ENCODE results near the gene SORCS2.

The SORCS2 gene

DNA sequence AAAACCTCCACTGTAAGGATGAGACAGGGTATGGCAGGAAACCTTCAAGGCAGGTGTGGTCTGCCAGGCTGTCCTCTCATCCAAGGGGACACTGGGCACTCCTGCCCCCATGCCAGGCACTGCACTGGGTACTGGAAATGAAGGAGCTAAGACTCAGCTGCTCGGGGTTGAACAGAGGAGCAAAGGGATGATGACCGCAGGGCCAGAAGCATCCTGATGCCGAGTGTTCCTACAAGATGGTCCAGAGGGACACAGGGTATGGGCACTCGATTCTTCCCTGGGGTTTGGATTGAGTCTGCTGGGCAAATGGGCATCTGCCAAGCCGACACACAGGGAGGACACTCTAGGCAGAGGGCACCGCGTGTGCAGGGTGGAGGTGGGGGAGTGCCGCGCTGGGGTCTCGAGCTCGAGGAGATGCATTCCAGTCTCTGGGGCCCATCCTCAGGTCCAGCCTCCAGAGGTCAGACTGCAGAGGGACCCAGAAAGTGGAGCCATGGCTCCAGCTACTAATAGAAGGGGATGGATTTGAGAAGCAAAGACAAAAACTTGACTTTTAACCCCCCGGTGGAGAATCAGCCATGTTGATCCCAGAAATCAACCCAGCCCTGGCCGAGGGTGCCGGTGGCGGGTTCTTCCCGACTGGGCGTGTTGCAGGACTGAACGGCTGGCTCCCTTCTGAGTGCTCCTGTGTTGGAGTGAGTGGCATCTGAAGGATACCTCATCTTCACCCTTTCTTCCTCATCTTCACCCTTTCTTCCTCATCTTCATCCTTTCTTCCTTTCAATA, 500.3 kb downstream of the SORCS2 start:
- DNase-seq (ENCODE audit: low read depth) = no peak

- DNase-seq (ENCODE audit: low read depth) = no peak
Measured at GRCh38 chr4:7693237-7693608, 500.9 kb downstream of the SORCS2 start.

- DNase-seq (ENCODE audit: low read depth) = no peak
Measured at GRCh38 chr4:7693711-7694110, 501.4 kb downstream of the SORCS2 start.

DNA sequence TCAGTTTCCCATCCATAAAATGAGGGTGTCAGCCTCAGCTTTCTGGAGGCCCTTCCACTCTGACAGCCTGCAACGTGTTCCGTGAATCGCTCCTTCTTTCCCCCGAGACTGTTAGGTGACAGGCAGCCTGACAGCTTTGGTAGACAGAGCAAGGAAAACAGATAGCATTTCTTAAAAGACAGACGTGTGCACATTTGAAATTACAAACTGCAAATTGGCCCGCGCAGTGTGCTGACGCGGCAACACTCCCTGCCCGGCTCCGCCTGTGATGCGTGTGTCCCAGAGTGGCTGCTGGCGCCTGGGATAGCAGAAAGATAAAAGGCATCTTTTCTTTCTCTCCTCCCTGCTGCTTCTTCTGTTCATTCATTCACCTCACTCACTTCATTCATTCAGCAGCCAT, 502.0 kb downstream of the SORCS2 start:
- no peak for DNase-seq (ENCODE audit: low read depth)

- DNase-seq (ENCODE audit: low read depth) = no peak
Measured at GRCh38 chr4:7697343-7697742, 505.0 kb downstream of the SORCS2 start.

DNA sequence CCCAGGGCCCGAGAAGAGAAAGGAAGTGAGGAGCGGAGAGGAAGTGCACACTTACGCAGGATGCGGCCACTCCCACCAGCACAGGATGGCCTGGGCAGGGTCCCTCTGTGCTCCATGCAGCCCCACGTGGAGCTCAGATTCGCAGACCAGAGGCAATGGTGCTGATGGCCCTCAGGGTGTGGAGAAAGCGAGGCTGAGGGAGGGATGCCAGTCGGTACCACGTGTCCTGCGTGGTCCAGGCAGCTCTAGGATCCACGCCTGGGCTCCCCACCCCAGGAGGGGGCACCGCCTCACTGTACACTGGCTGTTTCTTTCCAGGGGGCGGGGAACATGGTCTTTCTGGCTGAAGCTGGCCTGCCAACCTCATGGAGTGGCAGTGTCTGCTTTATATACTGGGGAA, 505.5 kb downstream of the SORCS2 start:
- DNase-seq (ENCODE audit: low read depth) = no peak

DNA sequence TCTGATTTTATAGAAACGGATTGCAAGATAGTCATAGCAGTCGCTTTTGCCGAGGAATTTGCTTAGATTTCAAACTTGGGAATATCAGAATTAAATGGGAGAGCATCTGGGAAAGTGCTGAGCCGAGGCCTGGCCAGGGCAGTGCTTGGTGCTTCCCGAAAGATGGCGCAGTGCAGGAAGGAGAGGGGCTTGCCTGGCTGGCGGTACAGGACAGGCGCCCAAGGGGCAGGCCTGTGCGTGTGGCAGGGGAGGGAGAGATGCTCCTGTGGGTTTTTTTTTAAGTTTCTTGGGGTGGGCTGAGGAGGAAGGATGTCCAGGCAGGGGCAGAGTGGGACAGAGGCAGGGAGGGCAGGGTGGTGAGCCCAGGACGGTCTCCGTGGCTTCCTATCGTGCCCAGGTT, 506.2 kb downstream of the SORCS2 start:
- DNase-seq (ENCODE audit: low read depth) = no peak

- DNase-seq (ENCODE audit: low read depth) = no peak
Measured at GRCh38 chr4:7699031-7699430, 506.7 kb downstream of the SORCS2 start.

GRCh38 chr4:7699825-7700224, 507.5 kb downstream of the SORCS2 start:
- DNase-seq (ENCODE audit: low read depth) = no peak

GRCh38 chr4:7700665-7701064, 508.3 kb downstream of the SORCS2 start:
- DNase-seq (ENCODE audit: low read depth) = no peak

DNA sequence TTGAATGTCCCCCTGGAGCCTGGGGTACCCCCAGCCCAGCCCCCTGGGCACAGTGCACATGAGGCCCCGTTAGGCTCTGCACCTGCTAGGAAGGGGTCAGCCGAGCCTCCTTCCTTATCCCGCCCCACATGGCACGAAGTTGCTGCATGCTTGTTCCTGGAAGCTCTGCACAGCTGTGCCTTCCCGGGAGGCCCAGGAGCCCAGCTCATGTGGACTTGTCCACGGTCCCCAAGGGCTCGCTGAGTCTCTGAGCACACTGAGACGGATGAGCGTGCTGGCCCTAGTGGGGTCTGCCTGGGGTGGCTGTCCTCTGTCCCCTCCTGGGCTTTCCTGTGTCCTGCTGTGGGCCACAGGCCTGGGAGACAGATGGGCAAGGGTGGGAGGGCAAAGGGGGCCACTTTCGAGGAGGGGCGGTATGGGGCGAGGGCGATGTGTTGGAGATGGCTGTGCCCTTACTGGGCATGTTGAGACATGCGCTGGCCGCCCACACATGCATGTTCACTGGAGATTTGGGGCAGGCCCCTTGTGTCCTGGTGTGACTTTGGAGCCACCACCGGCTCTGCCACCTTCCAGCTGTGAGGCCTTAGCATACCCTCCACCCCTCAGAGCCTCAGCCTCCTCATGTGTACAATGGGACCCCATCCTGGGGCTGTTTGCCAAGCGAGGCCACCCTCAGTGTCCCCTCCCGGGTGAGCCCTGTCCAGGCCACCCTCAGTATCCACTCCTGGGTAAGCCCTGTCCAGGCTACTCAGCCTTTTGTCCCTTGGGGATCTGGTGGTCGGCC, 509.7 kb downstream of the SORCS2 start:
- DNase-seq (ENCODE audit: low read depth) = no peak

GRCh38 chr4:7703688-7704087, 511.4 kb downstream of the SORCS2 start:
- DNase-seq (ENCODE audit: low read depth) = no peak

DNA sequence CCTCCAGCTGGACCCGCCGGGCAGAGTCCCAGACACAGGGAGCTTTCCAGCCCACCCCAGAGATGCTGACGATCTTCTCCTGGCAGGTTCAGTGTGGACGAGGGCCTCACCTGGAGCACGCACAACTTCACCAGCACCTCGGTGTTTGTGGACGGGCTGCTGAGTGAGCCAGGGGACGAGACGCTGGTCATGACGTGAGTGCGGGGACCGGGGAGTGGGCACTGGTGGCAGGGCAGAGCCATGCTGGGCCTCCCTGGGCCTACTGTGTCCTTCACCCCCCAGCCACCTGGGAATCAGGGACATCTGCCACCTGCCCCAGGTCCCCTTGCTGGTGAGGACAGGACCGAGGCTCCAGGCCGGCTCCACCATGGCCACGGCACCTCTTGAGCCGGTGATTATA, 511.8 kb downstream of the SORCS2 start:
- DNase-seq (ENCODE audit: low read depth) = no peak

DNA sequence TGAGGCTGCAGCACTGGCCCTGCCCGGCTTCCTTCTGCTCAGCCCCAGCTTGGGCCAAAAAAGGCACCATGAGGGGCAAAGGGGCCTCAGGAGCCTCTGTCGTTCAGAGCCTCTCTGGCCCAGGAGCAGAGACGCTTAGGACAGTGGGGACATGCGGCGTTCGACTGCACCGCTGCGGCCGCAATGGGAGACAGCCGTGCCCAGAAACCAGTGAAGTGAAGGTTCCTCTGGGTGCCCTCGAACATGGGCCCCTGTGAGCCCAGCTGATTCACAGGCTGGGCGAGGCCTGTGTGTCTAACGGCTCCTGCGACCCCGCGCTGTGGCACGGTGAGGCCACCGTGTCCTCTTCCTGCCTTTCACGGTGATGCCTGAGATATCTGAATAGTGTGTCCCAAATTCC, 512.3 kb downstream of the SORCS2 start:
- DNase-seq (ENCODE audit: low read depth) = no peak

DNA sequence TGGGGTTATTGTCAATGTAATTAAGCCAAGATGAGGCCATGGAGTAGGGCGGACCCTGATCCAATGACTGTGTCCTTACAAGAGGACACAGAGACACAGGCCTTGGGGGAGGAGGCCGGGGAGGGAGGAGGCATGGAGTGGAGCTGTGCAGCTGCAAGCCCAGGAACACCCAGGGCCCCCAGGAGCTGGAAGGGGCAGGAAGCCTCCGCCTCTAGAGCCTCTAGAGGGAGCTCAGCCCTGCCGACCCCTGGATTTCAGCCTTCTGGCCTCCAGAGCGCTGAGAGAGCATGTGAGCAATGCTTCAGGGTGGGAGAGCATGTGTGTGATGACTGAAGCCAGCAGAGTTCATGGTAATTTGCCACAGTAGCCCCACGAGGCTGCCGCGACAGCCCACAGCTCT, 512.7 kb downstream of the SORCS2 start:
- DNase-seq (ENCODE audit: low read depth) = no peak

GRCh38 chr4:7705593-7705992, 513.3 kb downstream of the SORCS2 start:
- DNase-seq (ENCODE audit: low read depth) = no peak

GRCh38 chr4:7708238-7708637, 515.9 kb downstream of the SORCS2 start:
- DNase-seq (ENCODE audit: low read depth) = no peak

GRCh38 chr4:7708981-7709380, 516.6 kb downstream of the SORCS2 start:
- DNase-seq (ENCODE audit: low read depth) = no peak

GRCh38 chr4:7709431-7709830, 517.1 kb downstream of the SORCS2 start:
- no peak for DNase-seq (ENCODE audit: low read depth)

- no peak for DNase-seq (ENCODE audit: low read depth)
Measured at GRCh38 chr4:7710126-7710525, 517.8 kb downstream of the SORCS2 start.

GRCh38 chr4:7710576-7711306, 518.4 kb downstream of the SORCS2 start:
- DNase-seq (ENCODE audit: low read depth) = no peak

DNA sequence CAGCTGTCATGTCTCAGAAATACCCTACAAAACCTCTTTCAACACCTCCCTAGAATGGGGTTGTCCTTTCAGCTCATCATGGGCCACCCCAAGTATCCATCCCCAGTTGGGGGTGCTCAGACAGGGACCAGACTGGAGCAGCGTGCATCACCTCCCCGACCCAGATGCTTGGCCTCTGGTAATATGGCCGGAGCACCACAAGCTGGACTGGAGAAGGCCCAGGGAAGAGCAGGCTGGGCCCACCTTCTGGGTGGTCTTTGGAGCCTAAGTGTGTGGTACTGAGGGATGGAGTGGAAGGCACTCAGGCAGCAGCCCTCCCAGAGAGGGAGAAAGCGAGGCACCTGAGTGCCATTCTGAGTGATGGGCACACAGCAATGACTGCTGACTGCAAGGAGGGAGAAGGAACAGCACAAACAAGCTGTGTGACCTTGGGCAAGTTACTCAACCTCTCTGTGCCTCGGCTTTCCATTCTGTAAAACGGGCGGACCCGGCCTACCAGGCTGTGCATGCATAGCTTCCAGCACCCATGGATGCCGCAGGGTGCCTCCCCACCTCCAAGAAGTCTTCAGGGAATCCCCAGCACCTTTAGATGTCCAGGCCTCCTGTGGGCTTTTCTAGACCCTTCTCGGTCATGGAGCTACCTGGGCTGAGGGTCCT, 519.1 kb downstream of the SORCS2 start:
- DNase-seq (ENCODE audit: low read depth) = no peak
